ENCODE results near the gene PXMP4. TPM values are rescaled to one million over a fixed set of nuclear protein-coding genes. Genes with fewer than 3 reads are reported as not detected.

PXMP4 gene
- total RNA-seq, 1 experiment from 2014 or later: 3.3 TPM

DNA sequence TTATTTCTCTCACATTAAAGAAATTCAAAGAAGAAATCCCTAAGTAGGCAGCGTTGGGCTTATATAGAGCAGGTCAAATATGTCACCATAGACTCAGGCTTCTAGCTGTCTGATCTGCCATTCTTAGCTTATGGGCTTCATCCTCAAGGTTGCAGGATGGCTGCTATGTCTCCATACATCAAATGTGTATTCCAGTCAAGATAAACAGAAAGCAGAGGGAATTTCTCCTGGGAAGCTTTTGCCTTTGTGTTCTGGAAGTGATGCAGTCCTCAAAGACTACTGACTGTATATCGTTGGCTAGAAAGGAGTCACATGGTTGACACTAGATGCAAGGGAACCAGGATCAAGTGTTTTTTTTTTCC, 47.6 kb upstream of the PXMP4 start (continued):
- TF ChIP-seq, protein P1, sequence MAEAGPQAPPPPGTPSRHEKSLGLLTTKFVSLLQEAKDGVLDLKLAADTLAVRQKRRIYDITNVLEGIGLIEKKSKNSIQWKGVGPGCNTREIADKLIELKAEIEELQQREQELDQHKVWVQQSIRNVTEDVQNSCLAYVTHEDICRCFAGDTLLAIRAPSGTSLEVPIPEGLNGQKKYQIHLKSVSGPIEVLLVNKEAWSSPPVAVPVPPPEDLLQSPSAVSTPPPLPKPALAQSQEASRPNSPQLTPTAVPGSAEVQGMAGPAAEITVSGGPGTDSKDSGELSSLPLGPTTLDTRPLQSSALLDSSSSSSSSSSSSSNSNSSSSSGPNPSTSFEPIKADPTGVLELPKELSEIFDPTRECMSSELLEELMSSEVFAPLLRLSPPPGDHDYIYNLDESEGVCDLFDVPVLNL (CRISPR knock-in tag; IDR thresholded peaks at IDR 0.05; ENCODE audit: borderline replicate concordance, low read depth): no peak
- no peak for TF ChIP-seq SP1 (CRISPR knock-in tag; conservative IDR thresholded peaks at IDR 0.05)
- TF ChIP-seq, protein P2, sequence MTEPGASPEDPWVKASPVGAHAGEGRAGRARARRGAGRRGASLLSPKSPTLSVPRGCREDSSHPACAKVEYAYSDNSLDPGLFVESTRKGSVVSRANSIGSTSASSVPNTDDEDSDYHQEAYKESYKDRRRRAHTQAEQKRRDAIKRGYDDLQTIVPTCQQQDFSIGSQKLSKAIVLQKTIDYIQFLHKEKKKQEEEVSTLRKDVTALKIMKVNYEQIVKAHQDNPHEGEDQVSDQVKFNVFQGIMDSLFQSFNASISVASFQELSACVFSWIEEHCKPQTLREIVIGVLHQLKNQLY (CRISPR knock-in tag; IDR thresholded peaks at IDR 0.05): no peak

DNA sequence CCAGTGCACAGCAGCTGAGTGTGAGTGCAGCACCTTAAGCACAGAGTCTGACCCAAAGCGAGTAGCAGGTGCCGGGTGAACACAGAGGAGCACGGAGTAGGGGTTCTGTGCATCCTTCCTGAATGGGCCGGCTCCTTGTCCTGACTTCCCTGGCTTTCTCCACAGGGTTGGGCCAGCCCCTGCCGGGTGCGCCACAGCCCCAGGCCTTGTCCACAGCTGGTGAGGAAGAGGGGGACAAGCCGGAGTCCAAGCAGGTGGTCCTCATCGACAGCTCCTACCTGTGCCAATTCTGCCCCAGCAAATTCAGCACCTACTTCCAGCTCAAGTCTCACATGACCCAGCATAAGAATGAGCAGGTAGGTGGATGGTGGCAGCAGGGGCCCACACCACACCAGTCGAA, 46.6 kb upstream of the PXMP4 start:
- Mint-ChIP-seq H3K27me3 (ENCODE audit: low read depth) (no peaks in the 10 kb centered on the region), H3K36me3 (peaks cover 14% of the 10 kb centered on the region), H3K4me1 (peaks cover 7% of the 10 kb centered on the region), H3K4me3 (no peak overlapping the region), H3K9me3 (no peaks in the 10 kb centered on the region), H3K27ac (no peak overlapping the region)
- ChIA-PET POLR2A (interaction anchor here (0.5 kb wide), 1 partner anchor 46 kb away, joined by 4 read pairs; no protein-coding TSS in a partner anchor), CTCF (interaction anchor here (0.6 kb wide), 1 partner anchor 148 kb away, joined by 3 read pairs; no protein-coding TSS in a partner anchor)
- ATAC-seq (no peak), DNase-seq (ENCODE audit: low spot score) (no peak)
- TF ChIP-seq, protein P3, sequence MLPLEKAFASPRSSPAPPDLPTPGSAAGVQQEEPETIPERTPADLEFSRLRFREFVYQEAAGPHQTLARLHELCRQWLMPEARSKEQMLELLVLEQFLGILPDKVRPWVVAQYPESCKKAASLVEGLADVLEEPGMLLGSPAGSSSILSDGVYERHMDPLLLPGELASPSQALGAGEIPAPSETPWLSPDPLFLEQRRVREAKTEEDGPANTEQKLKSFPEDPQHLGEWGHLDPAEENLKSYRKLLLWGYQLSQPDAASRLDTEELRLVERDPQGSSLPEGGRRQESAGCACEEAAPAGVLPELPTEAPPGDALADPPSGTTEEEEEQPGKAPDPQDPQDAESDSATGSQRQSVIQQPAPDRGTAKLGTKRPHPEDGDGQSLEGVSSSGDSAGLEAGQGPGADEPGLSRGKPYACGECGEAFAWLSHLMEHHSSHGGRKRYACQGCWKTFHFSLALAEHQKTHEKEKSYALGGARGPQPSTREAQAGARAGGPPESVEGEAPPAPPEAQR (CRISPR knock-in tag; IDR thresholded peaks at IDR 0.05): no peak
- TF ChIP-seq RORB (CRISPR knock-in tag; IDR thresholded peaks at IDR 0.05) (no peak), ELF4 (CRISPR knock-in tag; IDR thresholded peaks at IDR 0.05; ENCODE audit: low read depth) (no peak), TP53 (CRISPR knock-in tag; IDR thresholded peaks at IDR 0.05) (no peak), SOX15 (CRISPR knock-in tag; IDR thresholded peaks at IDR 0.05) (no peak), EMX1 (CRISPR knock-in tag; IDR thresholded peaks at IDR 0.05) (no peak), SMAD4 (CRISPR knock-in tag; IDR thresholded peaks at IDR 0.05) (no peak), NFYB (CRISPR knock-in tag; conservative IDR thresholded peaks at IDR 0.05; ENCODE audit: low read depth) (no peak), ZNF219 (CRISPR knock-in tag; IDR thresholded peaks at IDR 0.05; ENCODE audit: borderline replicate concordance) (no peak), NR1H2 (CRISPR knock-in tag; IDR thresholded peaks at IDR 0.05) (no peak), FOXK1 (CRISPR knock-in tag; IDR thresholded peaks at IDR 0.05) (no peak), CREB1 (CRISPR knock-in tag; IDR thresholded peaks at IDR 0.05) (no peak), FOXP1 (CRISPR knock-in tag; IDR thresholded peaks at IDR 0.05; ENCODE audit: borderline replicate concordance) (no peak), RELA (CRISPR knock-in tag; IDR thresholded peaks at IDR 0.05; ENCODE audit: borderline replicate concordance) (no peak)
- TF ChIP-seq, protein P4, sequence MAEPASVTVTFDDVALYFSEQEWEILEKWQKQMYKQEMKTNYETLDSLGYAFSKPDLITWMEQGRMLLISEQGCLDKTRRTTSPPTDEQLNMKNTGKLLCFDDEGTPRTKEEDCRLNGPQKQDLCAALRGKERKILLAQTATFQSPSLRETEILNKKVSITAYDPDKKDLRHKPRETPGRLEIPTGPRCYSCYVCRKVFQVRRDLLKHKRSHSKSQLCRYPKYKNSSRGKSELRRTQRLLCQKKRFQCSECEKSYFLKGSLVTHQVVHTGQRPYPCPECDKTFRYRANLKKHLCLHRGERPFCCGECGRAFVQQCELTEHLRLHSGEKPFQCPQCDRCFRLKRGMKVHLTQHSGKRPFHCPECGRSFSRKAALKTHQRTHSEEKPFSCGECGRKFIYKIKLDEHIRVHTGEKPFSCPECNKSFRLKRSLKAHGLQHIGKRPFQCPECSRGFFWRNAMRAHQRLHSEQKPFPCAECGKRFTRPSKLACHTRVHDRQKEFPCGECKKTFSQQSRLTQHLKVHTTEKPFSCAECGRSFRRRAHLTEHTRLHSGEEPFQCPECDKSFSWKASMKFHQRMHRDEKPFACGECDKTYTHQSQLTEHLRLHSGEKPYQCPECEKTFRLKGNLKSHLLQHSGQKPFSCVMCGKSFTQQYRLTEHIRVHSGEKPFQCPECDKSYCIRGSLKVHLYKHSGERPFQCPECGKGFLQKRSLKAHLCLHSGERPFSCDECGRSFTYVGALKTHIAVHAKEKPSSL (CRISPR knock-in tag; conservative IDR thresholded peaks at IDR 0.05): no peak
- TF ChIP-seq, protein P2 (CRISPR knock-in tag; IDR thresholded peaks at IDR 0.05): no peak
- TF ChIP-seq, protein P5, sequence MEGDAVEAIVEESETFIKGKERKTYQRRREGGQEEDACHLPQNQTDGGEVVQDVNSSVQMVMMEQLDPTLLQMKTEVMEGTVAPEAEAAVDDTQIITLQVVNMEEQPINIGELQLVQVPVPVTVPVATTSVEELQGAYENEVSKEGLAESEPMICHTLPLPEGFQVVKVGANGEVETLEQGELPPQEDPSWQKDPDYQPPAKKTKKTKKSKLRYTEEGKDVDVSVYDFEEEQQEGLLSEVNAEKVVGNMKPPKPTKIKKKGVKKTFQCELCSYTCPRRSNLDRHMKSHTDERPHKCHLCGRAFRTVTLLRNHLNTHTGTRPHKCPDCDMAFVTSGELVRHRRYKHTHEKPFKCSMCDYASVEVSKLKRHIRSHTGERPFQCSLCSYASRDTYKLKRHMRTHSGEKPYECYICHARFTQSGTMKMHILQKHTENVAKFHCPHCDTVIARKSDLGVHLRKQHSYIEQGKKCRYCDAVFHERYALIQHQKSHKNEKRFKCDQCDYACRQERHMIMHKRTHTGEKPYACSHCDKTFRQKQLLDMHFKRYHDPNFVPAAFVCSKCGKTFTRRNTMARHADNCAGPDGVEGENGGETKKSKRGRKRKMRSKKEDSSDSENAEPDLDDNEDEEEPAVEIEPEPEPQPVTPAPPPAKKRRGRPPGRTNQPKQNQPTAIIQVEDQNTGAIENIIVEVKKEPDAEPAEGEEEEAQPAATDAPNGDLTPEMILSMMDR (IDR thresholded peaks at IDR 0.05): no peak
- TF ChIP-seq, protein P6, sequence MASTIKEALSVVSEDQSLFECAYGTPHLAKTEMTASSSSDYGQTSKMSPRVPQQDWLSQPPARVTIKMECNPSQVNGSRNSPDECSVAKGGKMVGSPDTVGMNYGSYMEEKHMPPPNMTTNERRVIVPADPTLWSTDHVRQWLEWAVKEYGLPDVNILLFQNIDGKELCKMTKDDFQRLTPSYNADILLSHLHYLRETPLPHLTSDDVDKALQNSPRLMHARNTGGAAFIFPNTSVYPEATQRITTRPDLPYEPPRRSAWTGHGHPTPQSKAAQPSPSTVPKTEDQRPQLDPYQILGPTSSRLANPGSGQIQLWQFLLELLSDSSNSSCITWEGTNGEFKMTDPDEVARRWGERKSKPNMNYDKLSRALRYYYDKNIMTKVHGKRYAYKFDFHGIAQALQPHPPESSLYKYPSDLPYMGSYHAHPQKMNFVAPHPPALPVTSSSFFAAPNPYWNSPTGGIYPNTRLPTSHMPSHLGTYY (CRISPR knock-in tag; IDR thresholded peaks at IDR 0.05): no peak
- TF ChIP-seq, protein P7, sequence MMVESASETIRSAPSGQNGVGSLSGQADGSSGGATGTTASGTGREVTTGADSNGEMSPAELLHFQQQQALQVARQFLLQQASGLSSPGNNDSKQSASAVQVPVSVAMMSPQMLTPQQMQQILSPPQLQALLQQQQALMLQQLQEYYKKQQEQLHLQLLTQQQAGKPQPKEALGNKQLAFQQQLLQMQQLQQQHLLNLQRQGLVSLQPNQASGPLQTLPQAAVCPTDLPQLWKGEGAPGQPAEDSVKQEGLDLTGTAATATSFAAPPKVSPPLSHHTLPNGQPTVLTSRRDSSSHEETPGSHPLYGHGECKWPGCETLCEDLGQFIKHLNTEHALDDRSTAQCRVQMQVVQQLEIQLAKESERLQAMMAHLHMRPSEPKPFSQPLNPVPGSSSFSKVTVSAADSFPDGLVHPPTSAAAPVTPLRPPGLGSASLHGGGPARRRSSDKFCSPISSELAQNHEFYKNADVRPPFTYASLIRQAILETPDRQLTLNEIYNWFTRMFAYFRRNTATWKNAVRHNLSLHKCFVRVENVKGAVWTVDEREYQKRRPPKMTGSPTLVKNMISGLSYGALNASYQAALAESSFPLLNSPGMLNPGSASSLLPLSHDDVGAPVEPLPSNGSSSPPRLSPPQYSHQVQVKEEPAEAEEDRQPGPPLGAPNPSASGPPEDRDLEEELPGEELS (CRISPR knock-in tag; IDR thresholded peaks at IDR 0.05): no peak
- TF ChIP-seq, protein P8, sequence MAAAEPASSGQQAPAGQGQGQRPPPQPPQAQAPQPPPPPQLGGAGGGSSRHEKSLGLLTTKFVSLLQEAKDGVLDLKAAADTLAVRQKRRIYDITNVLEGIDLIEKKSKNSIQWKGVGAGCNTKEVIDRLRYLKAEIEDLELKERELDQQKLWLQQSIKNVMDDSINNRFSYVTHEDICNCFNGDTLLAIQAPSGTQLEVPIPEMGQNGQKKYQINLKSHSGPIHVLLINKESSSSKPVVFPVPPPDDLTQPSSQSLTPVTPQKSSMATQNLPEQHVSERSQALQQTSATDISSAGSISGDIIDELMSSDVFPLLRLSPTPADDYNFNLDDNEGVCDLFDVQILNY (CRISPR knock-in tag; IDR thresholded peaks at IDR 0.05): no peak

Measured in WTC11 (cell line).